ENCODE results near the gene WNK4.
"Not testable (repeated sequence)": the region's sequence is repeated elsewhere in the genome, so short reads cannot be mapped to it uniquely, and the experiment has no call there.

The WNK4 gene

DNA sequence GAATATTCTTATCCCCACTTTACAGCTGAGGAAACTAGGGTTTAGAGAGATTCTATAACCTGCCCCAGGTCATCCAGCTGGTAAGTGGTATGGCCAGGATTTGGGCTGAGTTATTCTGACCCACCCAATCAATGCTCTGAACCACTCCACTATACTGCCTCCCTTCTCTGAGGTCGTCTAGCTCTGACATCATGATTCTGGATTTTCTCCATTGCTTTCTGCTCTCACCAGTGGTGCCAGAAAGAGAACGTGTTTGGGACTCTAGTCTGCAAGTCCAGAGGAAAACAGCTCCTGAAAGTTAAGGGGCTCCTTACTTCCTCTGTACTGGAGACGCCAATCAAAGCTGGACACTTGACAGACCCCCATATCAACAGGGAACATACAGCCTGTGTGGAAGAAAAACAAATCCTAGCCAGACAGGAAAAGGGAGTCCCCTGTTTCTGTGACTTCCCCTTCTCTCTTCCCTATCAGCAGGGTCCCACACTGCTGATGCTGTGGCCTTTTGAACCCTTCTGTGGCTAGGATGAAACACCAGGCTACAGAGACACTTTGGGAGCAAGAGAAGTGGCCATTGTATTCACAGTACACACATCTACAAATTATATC, 29.6 kb upstream of the WNK4 start:
- Histone ChIP-seq H3K4me3 (ENCODE audit: insufficient read depth, low read depth, low read length, poor library complexity, severe bottlenecking) (no peak overlapping the region), H3K4me1 (ENCODE audit: control insufficient read depth, insufficient read depth, low read length, poor library complexity, severe bottlenecking) (no peaks in the 10 kb centered on the region), H3K27ac (ENCODE audit: insufficient read depth, low read length, poor library complexity, severe bottlenecking) (no peak overlapping the region), H3K27me3 (replicated peaks; ENCODE audit: control insufficient read depth, insufficient read depth, low read length, poor library complexity, severe bottlenecking) (no peaks in the 10 kb centered on the region), H3K9me3 (ENCODE audit: control insufficient read depth, low read length) (no peaks in the 10 kb centered on the region), H3K36me3 (ENCODE audit: control insufficient read depth, insufficient read depth, low read length) (no peaks in the 10 kb centered on the region)
- DNase-seq, result no peak

- Histone ChIP-seq H3K27me3 (replicated peaks; ENCODE audit: control insufficient read depth, insufficient read depth, low read length, poor library complexity, severe bottlenecking) (no peaks in the 10 kb centered on the region), H3K36me3 (ENCODE audit: control insufficient read depth, insufficient read depth, low read length) (no peaks in the 10 kb centered on the region), H3K4me1 (ENCODE audit: control insufficient read depth, insufficient read depth, low read length, poor library complexity, severe bottlenecking) (no peaks in the 10 kb centered on the region), H3K9me3 (ENCODE audit: control insufficient read depth, low read length) (no peaks in the 10 kb centered on the region), H3K4me3 (ENCODE audit: insufficient read depth, low read depth, low read length, poor library complexity, severe bottlenecking) (no peak overlapping the region), H3K27ac (ENCODE audit: insufficient read depth, low read length, poor library complexity, severe bottlenecking) (no peak overlapping the region)
- DNase-seq, result no peak
Observed at GRCh38 chr17:42751628-42752027, 28.8 kb upstream of the WNK4 start.

DNA sequence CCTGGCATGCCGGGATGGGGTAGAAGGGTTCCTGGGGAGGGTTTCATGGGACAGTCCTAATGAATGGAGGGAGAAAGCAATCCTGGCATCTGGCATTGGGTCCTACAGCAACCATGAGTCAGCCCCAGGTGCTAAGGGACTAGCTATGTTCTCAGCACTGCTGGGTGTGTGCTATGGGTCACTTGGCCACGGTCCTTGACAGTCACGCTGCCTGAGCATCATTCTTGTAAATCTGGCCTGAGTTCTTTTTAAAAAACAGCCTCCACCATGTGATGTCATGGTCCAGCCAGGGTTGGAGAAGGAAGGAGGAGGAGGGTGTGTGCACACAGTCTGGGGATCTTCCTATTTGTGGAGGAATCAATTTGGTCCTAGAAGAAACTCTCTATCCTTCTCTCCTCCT, 25.6 kb upstream of the WNK4 start:
- Histone ChIP-seq H3K27me3 (replicated peaks; ENCODE audit: control insufficient read depth, insufficient read depth, low read length, poor library complexity, severe bottlenecking) (no peaks in the 10 kb centered on the region), H3K9me3 (ENCODE audit: control insufficient read depth, low read length) (no peaks in the 10 kb centered on the region), H3K4me3 (ENCODE audit: insufficient read depth, low read depth, low read length, poor library complexity, severe bottlenecking) (no peak overlapping the region), H3K27ac (ENCODE audit: insufficient read depth, low read length, poor library complexity, severe bottlenecking) (no peak overlapping the region), H3K36me3 (ENCODE audit: control insufficient read depth, insufficient read depth, low read length) (no peaks in the 10 kb centered on the region), H3K4me1 (ENCODE audit: control insufficient read depth, insufficient read depth, low read length, poor library complexity, severe bottlenecking) (no peaks in the 10 kb centered on the region)
- DNase-seq, result no peak

- DNase-seq, result no peak
- Histone ChIP-seq H3K36me3 (ENCODE audit: control insufficient read depth, insufficient read depth, low read length) (no peaks in the 10 kb centered on the region), H3K4me1 (ENCODE audit: control insufficient read depth, insufficient read depth, low read length, poor library complexity, severe bottlenecking) (peaks cover 9% of the 10 kb centered on the region), H3K4me3 (ENCODE audit: insufficient read depth, low read depth, low read length, poor library complexity, severe bottlenecking) (no peak overlapping the region), H3K27ac (ENCODE audit: insufficient read depth, low read length, poor library complexity, severe bottlenecking) (no peak overlapping the region), H3K9me3 (ENCODE audit: control insufficient read depth, low read length) (no peaks in the 10 kb centered on the region), H3K27me3 (replicated peaks; ENCODE audit: control insufficient read depth, insufficient read depth, low read length, poor library complexity, severe bottlenecking) (peaks cover 30% of the 10 kb centered on the region)
Observed at GRCh38 chr17:42759982-42760651, 20.3 kb upstream of the WNK4 start.

- H3K4me1 ChIP-seq (ENCODE audit: control insufficient read depth, insufficient read depth, low read length, poor library complexity, severe bottlenecking), result peaks cover 9% of the 10 kb centered on the region
- DNase-seq, result no peak
- H3K27me3 ChIP-seq (replicated peaks; ENCODE audit: control insufficient read depth, insufficient read depth, low read length, poor library complexity, severe bottlenecking), result peaks cover 36% of the 10 kb centered on the region
- H3K27ac ChIP-seq (ENCODE audit: insufficient read depth, low read length, poor library complexity, severe bottlenecking), result no peak within 1 kb of the TSS
- peak within 1 kb of the TSS; percentile 37 for H3K4me3 ChIP-seq (ENCODE audit: insufficient read depth, low read depth, low read length, poor library complexity, severe bottlenecking)
- H3K36me3 ChIP-seq (ENCODE audit: control insufficient read depth, insufficient read depth, low read length), result no peaks in the 10 kb centered on the region
- H3K9me3 ChIP-seq (ENCODE audit: control insufficient read depth, low read length), result no peaks in the 10 kb centered on the region
Observed at GRCh38 chr17:42760652-42761581, 19.5 kb upstream of the WNK4 start, which contains the start of gene RAMP2. Gene RAMP2, plus strand, starts transcription at chr17:42761227. Its CDS starts 35 bp downstream, at chr17:42761262.

- Histone ChIP-seq H3K9me3 (ENCODE audit: control insufficient read depth, low read length) (no peaks in the 10 kb centered on the region), H3K4me3 (ENCODE audit: insufficient read depth, low read depth, low read length, poor library complexity, severe bottlenecking) (no peak overlapping the region), H3K27ac (ENCODE audit: insufficient read depth, low read length, poor library complexity, severe bottlenecking) (no peak overlapping the region), H3K4me1 (ENCODE audit: control insufficient read depth, insufficient read depth, low read length, poor library complexity, severe bottlenecking) (peaks cover 9% of the 10 kb centered on the region), H3K36me3 (ENCODE audit: control insufficient read depth, insufficient read depth, low read length) (no peaks in the 10 kb centered on the region), H3K27me3 (replicated peaks; ENCODE audit: control insufficient read depth, insufficient read depth, low read length, poor library complexity, severe bottlenecking) (peaks cover 36% of the 10 kb centered on the region)
- no peak for DNase-seq
Observed at GRCh38 chr17:42761638-42762037, 18.8 kb upstream of the WNK4 start.

DNA sequence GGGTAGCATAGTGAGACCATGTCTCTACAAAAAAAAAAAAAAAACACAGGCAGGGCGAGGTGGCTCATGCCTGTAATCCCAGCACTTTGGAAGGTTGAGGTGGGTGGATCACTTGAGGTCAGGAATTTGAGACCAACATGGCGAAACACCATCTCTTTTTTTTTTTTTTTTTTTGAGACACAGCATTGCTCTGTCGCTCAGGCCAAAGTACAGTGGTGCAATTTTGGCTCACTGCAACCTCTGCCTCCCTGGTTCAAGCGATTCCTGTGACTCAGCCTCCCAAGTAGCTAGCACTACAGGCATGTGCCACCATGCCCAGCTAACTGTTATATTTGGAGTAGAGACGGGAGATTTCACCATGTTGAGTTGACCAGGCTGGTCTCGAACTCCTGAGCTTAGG, 14.3 kb upstream of the WNK4 start:
- H3K27ac ChIP-seq (ENCODE audit: insufficient read depth, low read length, poor library complexity, severe bottlenecking), result no peak overlapping the region
- peaks cover 29% of the 10 kb centered on the region for H3K27me3 ChIP-seq (replicated peaks; ENCODE audit: control insufficient read depth, insufficient read depth, low read length, poor library complexity, severe bottlenecking)
- peaks cover 5% of the 10 kb centered on the region for H3K4me1 ChIP-seq (ENCODE audit: control insufficient read depth, insufficient read depth, low read length, poor library complexity, severe bottlenecking)
- DNase-seq, result no peak
- H3K9me3 ChIP-seq (ENCODE audit: control insufficient read depth, low read length), result no peaks in the 10 kb centered on the region
- H3K4me3 ChIP-seq (ENCODE audit: insufficient read depth, low read depth, low read length, poor library complexity, severe bottlenecking), result no peak overlapping the region
- H3K36me3 ChIP-seq (ENCODE audit: control insufficient read depth, insufficient read depth, low read length), result no peaks in the 10 kb centered on the region

GRCh38 chr17:42767512-42767911, 12.9 kb upstream of the WNK4 start:
- no peak for DNase-seq
- no peak overlapping the region for H3K4me3 ChIP-seq (ENCODE audit: insufficient read depth, low read depth, low read length, poor library complexity, severe bottlenecking)
- no peaks in the 10 kb centered on the region for H3K9me3 ChIP-seq (ENCODE audit: control insufficient read depth, low read length)
- H3K27ac ChIP-seq (ENCODE audit: insufficient read depth, low read length, poor library complexity, severe bottlenecking), result no peak overlapping the region
- no peaks in the 10 kb centered on the region for H3K4me1 ChIP-seq (ENCODE audit: control insufficient read depth, insufficient read depth, low read length, poor library complexity, severe bottlenecking)
- peaks cover 15% of the 10 kb centered on the region for H3K27me3 ChIP-seq (replicated peaks; ENCODE audit: control insufficient read depth, insufficient read depth, low read length, poor library complexity, severe bottlenecking)
- H3K36me3 ChIP-seq (ENCODE audit: control insufficient read depth, insufficient read depth, low read length), result no peaks in the 10 kb centered on the region

GRCh38 chr17:42768006-42768405, 12.4 kb upstream of the WNK4 start:
- not testable (repeated sequence) for H3K9me3 ChIP-seq (ENCODE audit: control insufficient read depth, low read length); H3K36me3 ChIP-seq (ENCODE audit: control insufficient read depth, insufficient read depth, low read length); H3K4me1 ChIP-seq (ENCODE audit: control insufficient read depth, insufficient read depth, low read length, poor library complexity, severe bottlenecking); H3K4me3 ChIP-seq (ENCODE audit: insufficient read depth, low read depth, low read length, poor library complexity, severe bottlenecking); H3K27ac ChIP-seq (ENCODE audit: insufficient read depth, low read length, poor library complexity, severe bottlenecking); DNase-seq
- H3K27me3 ChIP-seq (replicated peaks; ENCODE audit: control insufficient read depth, insufficient read depth, low read length, poor library complexity, severe bottlenecking), result peaks cover 10% of the 10 kb centered on the region

GRCh38 chr17:42769964-42770363, 10.4 kb upstream of the WNK4 start:
- H3K27ac ChIP-seq (ENCODE audit: insufficient read depth, low read length, poor library complexity, severe bottlenecking); H3K36me3 ChIP-seq (ENCODE audit: control insufficient read depth, insufficient read depth, low read length); H3K4me1 ChIP-seq (ENCODE audit: control insufficient read depth, insufficient read depth, low read length, poor library complexity, severe bottlenecking); H3K27me3 ChIP-seq (replicated peaks; ENCODE audit: control insufficient read depth, insufficient read depth, low read length, poor library complexity, severe bottlenecking); H3K4me3 ChIP-seq (ENCODE audit: insufficient read depth, low read depth, low read length, poor library complexity, severe bottlenecking); H3K9me3 ChIP-seq (ENCODE audit: control insufficient read depth, low read length); DNase-seq: not testable (repeated sequence)
